OCI-LY7 (cell line): Measurements from ENCODE around the gene CMIP. TPM values are rescaled to one million over a fixed set of nuclear protein-coding genes. Genes with fewer than 3 reads are reported as not detected.

Experiments used
- BruUV-seq: library from RNA; stranded (reverse); fragments of 400-500 nt; replicated peaks from 2 replicates; lab custom pipeline; 2021; lab: Mats Ljungman, UMichigan
- CTCF ChIA-PET: fragments of 300-600 bp; sonication (Branson Sonifier 250); formaldehyde crosslinking; loops from one replicate; lab custom pipeline; 2022; ENCODE audit warnings: antibody characterized with exemption; ENCODE audit not compliant: unreplicated experiment; lab: Charles Lee
- POLR2A ChIA-PET: fragments of 300-600 bp; sonication (Branson Sonifier 250); formaldehyde crosslinking; loops from one replicate; lab custom pipeline; 2022; ENCODE audit warnings: antibody characterized with exemption; lab: Charles Lee
- DNase-seq: peaks from one replicate; pipeline ENCODE4 v3.0.0-alpha.2; 2015; ENCODE audit warnings: low spot score
- H2AFZ ChIP-seq: fragments of 200-600 bp; sonication (generic), shearing (Covaris generic); 2 replicates; pipeline ENCODE4 v1.6.1; 2014; ENCODE audit warnings: mild to moderate bottlenecking, antibody characterized with exemption, low read length, moderate library complexity
- H3K27ac ChIP-seq: fragments of 200-600 bp; sonication (generic); 2 replicates; pipeline ENCODE4 v1.5.1; 2014; ENCODE audit warnings: mixed run types, low read depth, mild to moderate bottlenecking, moderate library complexity, low read length, inconsistent platforms; ENCODE audit not compliant: poor library complexity, severe bottlenecking
- H3K36me3 ChIP-seq: fragments of 200-600 bp; sonication (generic); 2 replicates; pipeline ENCODE4 v1.6.1; 2014; ENCODE audit warnings: mild to moderate bottlenecking, antibody characterized with exemption, low read length, moderate library complexity, mixed read lengths; ENCODE audit not compliant: insufficient read depth
- H3K4me1 ChIP-seq: fragments of 200-600 bp; sonication (generic); 2 replicates; pipeline ENCODE4 v1.5.1; 2014; ENCODE audit warnings: mild to moderate bottlenecking, low read length; ENCODE audit not compliant: insufficient read depth, poor library complexity, severe bottlenecking
- H3K4me2 ChIP-seq: fragments of 200-600 bp; sonication (generic); 2 replicates; pipeline ENCODE4 v1.6.1; 2014; ENCODE audit warnings: mild to moderate bottlenecking, low read length
- H3K4me3 ChIP-seq: fragments of 200-600 bp; sonication (generic); 2 replicates; pipeline ENCODE4 v1.5.1; 2014; ENCODE audit warnings: mild to moderate bottlenecking, low read depth, low read length; ENCODE audit not compliant: poor library complexity, severe bottlenecking
- H3K79me2 ChIP-seq: fragments of 200-600 bp; sonication (generic); 2 replicates; pipeline ENCODE4 v1.6.1; 2016; ENCODE audit warnings: low read depth, mild to moderate bottlenecking, low read length, moderate library complexity, mixed read lengths; ENCODE audit not compliant: insufficient read depth
- H3K9me2 ChIP-seq: fragments of 200-600 bp; sonication (generic); 2 replicates; pipeline ENCODE4 v1.6.1; 2016; ENCODE audit warnings: mild to moderate bottlenecking, low read length, mixed read lengths; ENCODE audit not compliant: insufficient read depth
- H3K9me3 ChIP-seq: fragments of 200-600 bp; sonication (generic); 2 replicates; pipeline ENCODE4 v1.6.1; 2014; ENCODE audit warnings: mild to moderate bottlenecking, mixed run types, low read length, mixed read lengths
- H4K20me1 ChIP-seq: fragments of 200-600 bp; sonication (generic); 2 replicates; pipeline ENCODE4 v1.6.1; 2014; ENCODE audit warnings: mild to moderate bottlenecking, antibody characterized with exemption, low read length, moderate library complexity, mixed read lengths; ENCODE audit not compliant: insufficient read depth
- EZH2phosphoT487 ChIP-seq: fragments of 200-600 bp; sonication (generic); IDR thresholded peaks from 2 replicates; pipeline ENCODE4 v1.6.1; 2018; ENCODE audit warnings: low read depth, borderline replicate concordance, mild to moderate bottlenecking, mixed run types, antibody characterized with exemption, low read length, moderate library complexity, mixed read lengths
- intact Hi-C: fragments of 100-400 bp; cut with micrococcal nuclease; formaldehyde crosslinking; loops from one replicate; pipeline ENCODE4 v1.10.0; 2022; ENCODE audit not compliant: unreplicated experiment
- total RNA-seq, 2 experiments: library from RNA; depleted of rRNA in 1 of 2; stranded (reverse); fragments of >200 nt in 1 of 2; shearing (Covaris generic) in 1 of 2; gene quantifications; 2 replicates each; pipeline ENCODE4 v1.2.3, GENCODE V29; 2014 to 2022
- TF ChIP-seq, protein P1 (sequence below): fragments of 200-600 bp; sonication (generic); conservative IDR thresholded peaks from 2 replicates; pipeline ENCODE4 v1.5.1; 2014; ENCODE audit warnings: mild to moderate bottlenecking, antibody characterized with exemption, low read length, moderate library complexity, mixed read lengths

Gene CMIP
- total RNA-seq, 2 experiments from 2014 or later, result 15.4 to 70.3 TPM

DNA sequence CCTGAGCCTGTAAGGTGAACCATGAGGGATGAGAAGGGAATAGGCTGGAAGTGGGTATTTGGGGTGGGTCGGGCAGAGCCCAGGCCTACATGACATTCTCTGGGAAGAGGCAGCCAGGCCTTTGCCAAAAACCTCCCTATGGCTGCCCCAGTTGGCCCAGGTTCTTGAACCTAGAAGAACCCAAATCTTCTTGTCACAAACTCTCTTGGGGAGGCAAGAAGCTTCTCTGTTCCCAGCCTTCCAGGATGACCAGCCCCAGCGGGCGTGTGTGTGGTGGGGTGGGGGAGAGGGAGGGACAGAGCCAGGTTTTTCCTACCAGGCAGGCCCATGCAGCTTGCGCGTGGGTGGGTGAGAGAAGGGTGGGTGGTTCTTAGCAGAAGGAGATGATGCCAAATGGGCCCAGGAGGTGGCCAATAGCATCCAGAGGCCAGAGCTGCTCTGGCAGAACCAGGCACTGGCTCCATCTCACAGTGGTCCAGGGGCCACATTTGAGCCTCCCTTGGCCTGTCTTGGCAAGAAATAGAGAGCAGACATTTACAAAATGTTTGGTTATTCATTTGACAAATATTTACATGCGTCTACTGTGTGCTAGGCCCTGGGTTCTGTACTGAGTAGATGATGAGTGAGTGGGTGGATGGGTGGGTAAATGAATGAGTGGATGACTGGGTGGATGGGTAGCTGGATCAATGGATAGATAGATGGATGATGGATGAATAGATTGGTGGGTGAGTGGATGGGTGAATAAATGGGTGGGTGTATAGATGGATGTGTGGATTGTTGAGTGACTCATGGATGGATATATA is 290.2 kb downstream of the CMIP start:
- no peak for DNase-seq
- Histone ChIP-seq H3K9me3 (no peaks in the 10 kb centered on the region), H4K20me1 (no peaks in the 10 kb centered on the region), H3K4me3 (no peak overlapping the region), H3K36me3 (no peaks in the 10 kb centered on the region), H3K4me2 (no peak overlapping the region), H3K27ac (no peak overlapping the region), H2AFZ (no peak overlapping the region), H3K9me2 (no peaks in the 10 kb centered on the region), H3K4me1 (peaks cover 44% of the 10 kb centered on the region), H3K79me2 (peaks cover 8% of the 10 kb centered on the region; the same call in 1 of the 2 replicates)
- intact Hi-C loops, result loop anchor here (5.0 to 10.0 kb wide), 3 partner anchors 658 to 730 kb away; partner anchors contain the start of genes ATMIN, C16orf46, CENPN and CMC2
- CTCF ChIA-PET, result interaction anchor here (0.5 kb wide), 1 partner anchor 22 kb away, joined by 4 read pairs; no protein-coding TSS in a partner anchor
- TF ChIP-seq, protein P1, sequence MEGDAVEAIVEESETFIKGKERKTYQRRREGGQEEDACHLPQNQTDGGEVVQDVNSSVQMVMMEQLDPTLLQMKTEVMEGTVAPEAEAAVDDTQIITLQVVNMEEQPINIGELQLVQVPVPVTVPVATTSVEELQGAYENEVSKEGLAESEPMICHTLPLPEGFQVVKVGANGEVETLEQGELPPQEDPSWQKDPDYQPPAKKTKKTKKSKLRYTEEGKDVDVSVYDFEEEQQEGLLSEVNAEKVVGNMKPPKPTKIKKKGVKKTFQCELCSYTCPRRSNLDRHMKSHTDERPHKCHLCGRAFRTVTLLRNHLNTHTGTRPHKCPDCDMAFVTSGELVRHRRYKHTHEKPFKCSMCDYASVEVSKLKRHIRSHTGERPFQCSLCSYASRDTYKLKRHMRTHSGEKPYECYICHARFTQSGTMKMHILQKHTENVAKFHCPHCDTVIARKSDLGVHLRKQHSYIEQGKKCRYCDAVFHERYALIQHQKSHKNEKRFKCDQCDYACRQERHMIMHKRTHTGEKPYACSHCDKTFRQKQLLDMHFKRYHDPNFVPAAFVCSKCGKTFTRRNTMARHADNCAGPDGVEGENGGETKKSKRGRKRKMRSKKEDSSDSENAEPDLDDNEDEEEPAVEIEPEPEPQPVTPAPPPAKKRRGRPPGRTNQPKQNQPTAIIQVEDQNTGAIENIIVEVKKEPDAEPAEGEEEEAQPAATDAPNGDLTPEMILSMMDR, result no peak
- no peak for TF ChIP-seq EZH2phosphoT487
- BruUV-seq, result no TSS peak
- POLR2A ChIA-PET, result interaction anchor here (0.6 to 0.7 kb wide), 2 partner anchors 9 to 1234 kb away, joined by 3 to 5 read pairs; no protein-coding TSS in a partner anchor

- Histone ChIP-seq H3K36me3 (peaks cover 5% of the 10 kb centered on the region), H4K20me1 (no peaks in the 10 kb centered on the region), H3K4me3 (peak overlapping the region; percentile 71), H3K4me2 (peak overlapping the region; percentile 97), H3K79me2 (peaks cover 30% of the 10 kb centered on the region), H3K4me1 (peaks cover 52% of the 10 kb centered on the region), H3K9me2 (no peaks in the 10 kb centered on the region), H3K27ac (peak overlapping the region; percentile 89), H2AFZ (peak overlapping the region; percentile 88), H3K9me3 (no peaks in the 10 kb centered on the region)
- BruUV-seq, result no TSS peak
- no peak for TF ChIP-seq EZH2phosphoT487
- TF ChIP-seq, protein P1, result peak; percentile 92
- ChIA-PET POLR2A (interaction anchor here (1.2 to 4.1 kb wide), 5 partner anchors 11 to 23 kb away, joined by 3 to 26 read pairs (median 5); no protein-coding TSS in a partner anchor), CTCF (interaction anchor here (1.1 kb wide), 1 partner anchor 8 kb away, joined by 5 read pairs; no protein-coding TSS in a partner anchor)
- DNase-seq, result peak; percentile 92
- intact Hi-C loops, result loop anchor here (1.0 to 10.0 kb wide), 10 partner anchors 47 to 733 kb away; partner anchors contain the start of genes ATMIN, C16orf46, CENPN and CMC2
These were observed 293.4 kb downstream of the CMIP start for GRCh38 chr16:81737885-81738536.
